ENCODE measurements around the gene HMGN4. TPM values are rescaled to one million over a fixed set of nuclear protein-coding genes. Genes with fewer than 3 reads are reported as not detected.

HMGN4 gene
- total and polyA plus RNA-seq, 2 of the 8 experiments (the other 6 are each of a cell fraction or from before 2014, with no cell fraction given) = 23.4 to 66.4 TPM

- DNase-seq (ENCODE audit: low read depth in 1 of 2, low spot score in 2 of 2) (peak in 1 of 2 experiments; percentile 93), FAIRE-seq (peak; percentile 32)
- no peak overlapping the region for H3K56ac ChIP-seq (replicated peaks; ENCODE audit: insufficient read length, low read depth, low read length)
- no peak overlapping the region for H4K5ac ChIP-seq (ENCODE audit: insufficient read length, low read depth, low read length)
- ChIA-PET CTCF (ENCODE audit: partially characterized antibody) (interaction anchor here (1.0 kb wide), 1 partner anchor 211 kb away, joined by 3 read pairs; no protein-coding TSS in a partner anchor), POLR2A (ENCODE audit: partially characterized antibody) (interaction anchor here (1.4 to 5.0 kb wide), 2 partner anchors 10 to 16 kb away, joined by 3 to 25 read pairs; partner anchors contain the start of gene HMGN4)
- H4K8ac ChIP-seq (ENCODE audit: extremely low read depth, insufficient read depth, low read length) = no peak overlapping the region
- no peaks in the 10 kb centered on the region; a peak in 2 of 7 replicates for H3K4me1 ChIP-seq (replicated peaks in 1 of 4; ENCODE audit: control insufficient read depth in 3 of 4, insufficient read depth in 4 of 4, low read length in 3 of 4)
- no peak overlapping the region for H2BK20ac ChIP-seq (ENCODE audit: low read length)
- no peaks in the 10 kb centered on the region for H3K79me1 ChIP-seq (ENCODE audit: low read depth, low read length)
- no peaks in the 10 kb centered on the region for H4K20me1 ChIP-seq (replicated peaks in 1 of 2; ENCODE audit: control insufficient read depth in 1 of 2, insufficient read depth in 2 of 2, low read length in 2 of 2)
- H3K27ac ChIP-seq (ENCODE audit: low read depth, low read length) = no peak overlapping the region
- H2BK12ac ChIP-seq (ENCODE audit: low read depth, low read length) = no peak overlapping the region
- peak overlapping the region; percentile 77 to 96 (median 80) for H3K4me3 ChIP-seq (ENCODE audit: extremely low read depth in 1 of 4, insufficient read depth in 2 of 4, low read depth in 3 of 4, low read length in 4 of 4)
- H3K79me2 ChIP-seq (ENCODE audit: control insufficient read depth in 1 of 2, insufficient read depth in 2 of 2, low read length in 2 of 2) = no peaks in the 10 kb centered on the region
- peaks cover 17% of the 10 kb centered on the region for H3K23me2 ChIP-seq (ENCODE audit: low read depth, low read length)
- H2BK15ac ChIP-seq (ENCODE audit: low read length) = no peak overlapping the region
- no peak overlapping the region for H3K14ac ChIP-seq (ENCODE audit: insufficient read length)
- H3K9ac ChIP-seq (replicated peaks in 1 of 4; ENCODE audit: extremely low read depth in 1 of 4, low read depth in 3 of 4, low read length in 3 of 4) = peak overlapping the region in 1 of 4 experiments; percentile 14; a peak in 1 of 7 replicates
- H3K23ac ChIP-seq (ENCODE audit: insufficient read length) = no peak overlapping the region
- no peak overlapping the region for H3K4ac ChIP-seq (replicated peaks; ENCODE audit: insufficient read length, low read depth, low read length)
- H4K91ac ChIP-seq (replicated peaks; ENCODE audit: insufficient read length, low read length) = no peak overlapping the region
- H2BK5ac ChIP-seq (ENCODE audit: low read depth, low read length) = no peak overlapping the region
- H3K27me3 ChIP-seq (replicated peaks in 1 of 4; ENCODE audit: control insufficient read depth in 3 of 4, extremely low read depth in 1 of 4, insufficient read depth in 3 of 4, low read length in 3 of 4) = no peaks in the 10 kb centered on the region
- no peak overlapping the region for H2AK5ac ChIP-seq (ENCODE audit: low read depth, low read length)
- peak overlapping the region; percentile 77 to 80 for H3K4me2 ChIP-seq (ENCODE audit: insufficient read depth in 1 of 2, low read depth in 2 of 2, low read length in 2 of 2)
- no peak overlapping the region for H3K18ac ChIP-seq (ENCODE audit: extremely low read depth, low read length)
- WGBS, 2 experiments (ENCODE audit: extremely low coverage in 1 of 2, insufficient coverage in 1 of 2, insufficient read length in 1 of 2, insufficient replicate concordance in 2 of 2, low coverage in 1 of 2, low lambda C conversion rate in 2 of 2, missing lambda C conversion rate in 1 of 2) = 0% methylated on average over 13 of the region's 13 CpGs; no CpG with 5 or more reads in 1 of the 2 experiments
- no peaks in the 10 kb centered on the region for H3K9me3 ChIP-seq (ENCODE audit: insufficient read depth in 2 of 2, low read depth in 1 of 2, low read length in 1 of 2)
- H2BK120ac ChIP-seq (replicated peaks; ENCODE audit: low read depth, low read length) = no peak overlapping the region
- peak overlapping the region; percentile 68 for H2AFZ ChIP-seq (ENCODE audit: low read length)
- no peaks in the 10 kb centered on the region for H3K36me3 ChIP-seq (ENCODE audit: control insufficient read depth in 2 of 4, insufficient read depth in 4 of 4, low read length in 3 of 4)
- TF ChIP-seq SRF (IDR thresholded peaks at IDR 0.05; ENCODE audit: low read depth, low read length) (no peak), BRCA1 (IDR thresholded peaks at IDR 0.05; ENCODE audit: low read depth, low read length) (no peak), SP1 (IDR thresholded peaks at IDR 0.05; ENCODE audit: low read depth, low read length) (0 out of 2 replicates have a peak, but pooled peaks have one; percentile 18), CEBPB (IDR thresholded peaks at IDR 0.05; ENCODE audit: low read depth, low read length) (peak; percentile 77; the same call in 1 of the 2 replicates), CBX5 (IDR thresholded peaks at IDR 0.05; ENCODE audit: low read depth, low read length) (no peak), EP300 (IDR thresholded peaks at IDR 0.05; ENCODE audit: borderline replicate concordance in 1 of 2, low read depth in 2 of 2, low read length in 2 of 2) (no peak), E2F6 (IDR thresholded peaks at IDR 0.05) (no peak), HDAC2 (IDR thresholded peaks at IDR 0.05; ENCODE audit: borderline replicate concordance in 1 of 2, low read depth in 2 of 2, low read length in 2 of 2) (no peak; a peak in 1 of 4 replicates), SP4 (IDR thresholded peaks at IDR 0.05; ENCODE audit: low read length) (0 out of 2 replicates have a peak, but pooled peaks have one; percentile 18), TEAD4 (IDR thresholded peaks at IDR 0.05; ENCODE audit: low read depth, low read length) (peak; percentile 83), KDM1A (IDR thresholded peaks at IDR 0.05; ENCODE audit: borderline replicate concordance, low read length) (0 out of 2 replicates have a peak, but pooled peaks have one; percentile 27), MAFK (IDR thresholded peaks at IDR 0.05; ENCODE audit: low read depth, low read length) (peak; percentile 81; the same call in 1 of the 2 replicates)
These were observed 15.1 kb downstream of the HMGN4 start for GRCh38 chr6:26553264-26553634.
